Brain microvascular endothelial cell (primary cell): ENCODE results near the gene HSD17B2.

Experiments used
- DNase-seq: peaks from one replicate; pipeline ENCODE4 v3.0.0-alpha.2; 2020
- H3K27ac ChIP-seq: fragments of 250-450 bp; sonication (Bioruptor Pico); 2 replicates; pipeline ENCODE4 v1.5.1; 2020; ENCODE audit warnings: mild to moderate bottlenecking, moderate library complexity
- H3K27me3 ChIP-seq: fragments of 250-450 bp; sonication (Bioruptor Pico); replicated peaks from 2 replicates; pipeline ENCODE4 v1.5.1; 2020; ENCODE audit warnings: mild to moderate bottlenecking
- H3K36me3 ChIP-seq: fragments of 250-450 bp; sonication (Bioruptor Pico); replicated peaks from 2 replicates; pipeline ENCODE4 v1.5.1; 2020; ENCODE audit warnings: mild to moderate bottlenecking
- H3K4me3 ChIP-seq: 2 replicates; pipeline ENCODE4 v1.5.1; 2011; ENCODE audit warnings: low read depth, mild to moderate bottlenecking, control low read depth, low read length, moderate library complexity
- in situ Hi-C: cut with HindIII; loops from 2 replicates; pipeline ENCODE4 v1.10.0; 2017; ENCODE audit warnings: low sequenced_read_pairs, low pct_ligation_motif_present
- TF ChIP-seq, protein P1 (sequence below): IDR thresholded peaks from 2 replicates; pipeline ENCODE4 v1.5.1; 2011; ENCODE audit warnings: low read depth, mild to moderate bottlenecking, moderate library complexity, low read length, control low read depth, inconsistent platforms; ENCODE audit errors: missing control alignments

HSD17B2 gene

DNA sequence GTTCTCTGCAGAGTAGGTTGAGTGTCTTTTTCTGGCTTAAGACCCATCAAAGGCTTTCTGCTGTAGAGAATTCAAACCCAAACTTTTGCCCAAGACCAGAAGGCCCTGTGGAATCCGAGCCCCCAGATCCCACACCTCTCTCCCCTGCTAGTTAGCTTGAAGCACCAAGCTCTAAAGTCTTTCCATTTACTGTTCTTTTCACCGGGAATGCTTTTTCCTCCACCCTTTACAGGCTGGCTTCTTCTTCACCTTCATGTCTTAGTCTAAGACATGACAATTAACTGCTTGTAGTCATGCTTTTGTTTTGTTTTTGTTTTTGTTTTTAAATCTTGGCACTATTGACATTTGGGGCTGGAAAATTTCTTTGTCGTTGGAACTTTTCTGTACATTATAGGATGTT is 15.5 kb downstream of the HSD17B2 start:
- in situ Hi-C loops, result no loop called here
- H3K36me3 ChIP-seq, result no peaks in the 10 kb centered on the region
- TF ChIP-seq, protein P1, sequence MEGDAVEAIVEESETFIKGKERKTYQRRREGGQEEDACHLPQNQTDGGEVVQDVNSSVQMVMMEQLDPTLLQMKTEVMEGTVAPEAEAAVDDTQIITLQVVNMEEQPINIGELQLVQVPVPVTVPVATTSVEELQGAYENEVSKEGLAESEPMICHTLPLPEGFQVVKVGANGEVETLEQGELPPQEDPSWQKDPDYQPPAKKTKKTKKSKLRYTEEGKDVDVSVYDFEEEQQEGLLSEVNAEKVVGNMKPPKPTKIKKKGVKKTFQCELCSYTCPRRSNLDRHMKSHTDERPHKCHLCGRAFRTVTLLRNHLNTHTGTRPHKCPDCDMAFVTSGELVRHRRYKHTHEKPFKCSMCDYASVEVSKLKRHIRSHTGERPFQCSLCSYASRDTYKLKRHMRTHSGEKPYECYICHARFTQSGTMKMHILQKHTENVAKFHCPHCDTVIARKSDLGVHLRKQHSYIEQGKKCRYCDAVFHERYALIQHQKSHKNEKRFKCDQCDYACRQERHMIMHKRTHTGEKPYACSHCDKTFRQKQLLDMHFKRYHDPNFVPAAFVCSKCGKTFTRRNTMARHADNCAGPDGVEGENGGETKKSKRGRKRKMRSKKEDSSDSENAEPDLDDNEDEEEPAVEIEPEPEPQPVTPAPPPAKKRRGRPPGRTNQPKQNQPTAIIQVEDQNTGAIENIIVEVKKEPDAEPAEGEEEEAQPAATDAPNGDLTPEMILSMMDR, result no peak

DNA sequence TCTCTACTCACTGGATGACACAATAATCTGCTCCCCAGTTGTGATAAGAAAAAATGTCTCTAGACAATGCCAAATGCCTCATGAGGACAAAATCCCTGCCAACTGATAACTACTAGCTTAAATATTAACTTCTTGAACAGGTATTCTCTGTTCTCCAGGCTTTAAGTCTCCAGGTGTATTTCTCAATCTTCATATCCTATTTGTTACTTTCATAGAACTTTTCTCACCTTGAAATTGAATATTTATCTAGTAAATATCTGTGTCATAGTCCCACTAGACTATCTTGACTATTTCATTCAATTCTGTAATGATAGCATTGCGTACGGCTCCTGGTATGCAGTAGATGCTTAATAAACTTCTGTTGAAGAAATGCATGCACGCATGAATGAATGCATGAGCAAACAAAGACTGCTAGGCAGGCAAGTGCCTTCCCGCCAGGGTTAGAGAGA is 15.9 kb downstream of the HSD17B2 start:
- in situ Hi-C loops, result no loop called here
- no peaks in the 10 kb centered on the region for H3K27me3 ChIP-seq
- H3K27ac ChIP-seq, result no peak overlapping the region
- H3K4me3 ChIP-seq, result no peak overlapping the region
- TF ChIP-seq, protein P1, result no peak
- H3K36me3 ChIP-seq, result no peaks in the 10 kb centered on the region
- DNase-seq, result no peak

More for the DNA sequence above, 15.5 kb downstream of the HSD17B2 start:
- H3K4me3 ChIP-seq, result no peak overlapping the region
- no peak overlapping the region for H3K27ac ChIP-seq
- no peaks in the 10 kb centered on the region for H3K27me3 ChIP-seq
- DNase-seq, result no peak

DNA sequence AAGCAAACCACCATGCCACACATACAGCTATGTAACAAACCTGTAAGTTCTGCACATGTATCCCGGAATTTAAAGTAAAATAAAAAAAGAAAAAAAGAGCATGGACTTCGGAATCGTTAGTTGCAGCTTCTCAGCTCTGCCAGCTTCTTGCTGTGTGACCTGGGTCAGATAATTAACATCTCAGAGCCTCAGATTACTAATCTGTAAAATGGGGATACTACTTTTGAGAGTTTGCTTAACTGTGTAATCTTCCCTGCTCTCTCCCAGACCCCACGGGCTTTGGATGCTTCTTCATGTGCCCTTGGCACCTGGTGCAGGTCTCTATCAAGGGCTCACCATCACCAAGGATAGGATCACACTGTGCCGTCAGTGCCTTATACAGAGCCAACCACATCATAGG is 16.6 kb downstream of the HSD17B2 start:
- in situ Hi-C loops, result no loop called here
- TF ChIP-seq, protein P1, result no peak

DNA sequence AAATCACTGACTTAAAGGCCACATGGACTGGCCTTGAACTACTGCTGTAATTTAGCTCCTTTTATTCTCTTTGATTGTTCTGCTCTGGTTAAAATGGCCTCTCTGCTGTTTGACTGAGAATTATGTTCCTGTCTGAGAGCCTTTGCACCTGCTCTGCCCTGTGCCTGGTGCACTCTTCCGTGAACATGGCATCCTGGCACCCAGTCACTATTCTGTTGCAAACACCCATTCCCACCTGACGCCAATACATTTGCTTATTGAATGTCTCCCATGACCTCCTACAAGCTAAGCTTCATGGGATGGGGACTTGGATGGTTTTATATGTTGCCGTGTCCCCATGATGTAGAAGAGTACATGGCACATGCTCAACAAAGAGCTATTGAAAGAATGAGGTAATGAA is 20.1 kb downstream of the HSD17B2 start:
- in situ Hi-C loops, result no loop called here
- TF ChIP-seq, protein P1, result no peak
- DNase-seq, result no peak
- Histone ChIP-seq H3K27ac (no peak overlapping the region), H3K36me3 (no peaks in the 10 kb centered on the region), H3K27me3 (peaks cover 2% of the 10 kb centered on the region), H3K4me3 (no peak overlapping the region)

More for the DNA sequence above, 16.6 kb downstream of the HSD17B2 start:
- no peak for DNase-seq
- no peaks in the 10 kb centered on the region for H3K36me3 ChIP-seq
- H3K4me3 ChIP-seq, result no peak overlapping the region
- peaks cover 1% of the 10 kb centered on the region for H3K27me3 ChIP-seq
- no peak overlapping the region for H3K27ac ChIP-seq

DNA sequence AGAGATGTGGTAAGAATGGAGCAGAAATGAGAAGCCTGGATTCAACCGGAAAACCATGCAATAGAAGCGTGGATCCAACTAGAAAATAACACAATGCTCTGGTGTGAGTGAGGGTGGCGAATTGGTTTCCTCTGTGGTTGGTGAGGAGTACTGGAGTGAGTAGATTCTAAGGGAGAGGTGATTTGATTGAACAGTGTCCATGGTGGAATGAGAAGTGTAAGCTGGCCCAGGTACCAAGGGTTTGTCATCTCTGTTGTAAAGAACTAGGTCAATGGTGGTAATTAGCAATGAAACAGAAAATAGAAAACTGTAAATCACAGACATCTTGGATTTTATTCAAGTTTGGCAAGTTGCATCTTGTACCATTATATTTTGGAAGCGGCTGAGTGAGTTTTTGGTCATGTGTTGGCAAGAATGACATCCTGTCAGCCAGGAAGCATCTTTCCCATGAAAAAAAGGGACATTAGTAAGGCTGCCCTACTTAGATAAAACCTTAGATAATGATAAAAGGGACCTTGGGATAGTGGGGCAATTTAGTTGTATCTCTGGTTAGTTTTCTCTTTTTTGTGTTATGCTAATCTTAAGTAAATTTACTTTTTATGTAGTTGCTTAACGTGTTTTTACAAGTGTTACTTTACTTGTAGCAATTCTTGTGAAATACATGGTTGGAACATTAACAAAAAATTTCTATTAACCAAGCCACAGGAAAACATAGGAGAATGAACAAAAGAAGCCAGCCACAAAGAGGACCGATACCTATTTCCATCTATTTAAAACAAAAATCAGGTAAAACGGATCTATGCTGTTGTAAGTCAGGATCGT is 20.9 kb downstream of the HSD17B2 start:
- TF ChIP-seq, protein P1, result no peak
- Histone ChIP-seq H3K27me3 (peaks cover 4% of the 10 kb centered on the region), H3K36me3 (no peaks in the 10 kb centered on the region), H3K4me3 (no peak overlapping the region), H3K27ac (no peak overlapping the region)
- in situ Hi-C loops, result no loop called here
- no peak for DNase-seq

DNA sequence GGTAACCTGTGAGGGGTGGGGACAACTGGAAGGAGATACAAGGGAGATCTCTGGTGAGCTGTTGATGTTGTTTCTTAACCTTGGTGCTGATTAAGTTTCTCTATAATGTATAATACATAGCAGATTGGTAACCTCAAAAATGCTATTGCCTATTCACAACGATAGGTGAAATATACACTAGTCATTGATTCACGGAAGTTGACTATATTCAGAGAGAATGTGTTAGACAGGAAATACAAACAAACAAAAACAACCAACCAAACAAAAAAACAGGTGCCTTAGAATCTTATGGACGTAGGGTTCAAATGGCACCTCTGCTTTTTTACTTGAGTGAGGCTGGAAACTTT is 21.5 kb downstream of the HSD17B2 start:
- DNase-seq, result no peak
- H3K27me3 ChIP-seq, result peaks cover 4% of the 10 kb centered on the region
- TF ChIP-seq, protein P1, result no peak
- in situ Hi-C loops, result no loop called here
- H3K4me3 ChIP-seq, result no peak overlapping the region
- no peak overlapping the region for H3K27ac ChIP-seq
- H3K36me3 ChIP-seq, result no peaks in the 10 kb centered on the region
